Esophagus (tissue), 2 donors: ENCODE data around the gene USO1. TPM values are rescaled to one million over a fixed set of nuclear protein-coding genes. Genes with fewer than 3 reads are reported as not detected.
"Not testable (repeated sequence)": the region's sequence is repeated elsewhere in the genome, so short reads cannot be mapped to it uniquely, and the experiment has no call there.

Experiments used
- H3K27ac ChIP-seq, 2 donors: one replicate each; pipeline ENCODE4 v1.5.1; 2013; ENCODE audit warnings: low read depth in 2 of 2, mild to moderate bottlenecking in 2 of 2, inconsistent platforms in 1 of 2, low read length in 1 of 2, moderate library complexity in 1 of 2
- H3K27me3 ChIP-seq, 2 donors: one replicate each; pipeline ENCODE4 v1.6.1; 2013; ENCODE audit warnings: low read length in 2 of 2, control low read depth in 1 of 2, mild to moderate bottlenecking in 1 of 2; ENCODE audit not compliant: insufficient read depth in 2 of 2, control insufficient read depth in 1 of 2
- H3K36me3 ChIP-seq, 2 donors: one replicate each; pipeline ENCODE4 v1.6.1; 2013; ENCODE audit warnings: low read length in 1 of 2; ENCODE audit not compliant: control insufficient read depth in 2 of 2, insufficient read depth in 2 of 2
- H3K4me1 ChIP-seq, 2 donors: one replicate each; pipeline ENCODE4 v1.6.1; 2013; ENCODE audit warnings: low read length in 1 of 2; ENCODE audit not compliant: control insufficient read depth in 2 of 2, insufficient read depth in 2 of 2
- H3K4me3 ChIP-seq, 2 donors: one replicate each; pipeline ENCODE4 v1.5.1; 2013; ENCODE audit warnings: low read length in 2 of 2, mild to moderate bottlenecking in 2 of 2, low read depth in 1 of 2, moderate library complexity in 1 of 2
- H3K9me3 ChIP-seq, 2 donors: one replicate each; pipeline ENCODE4 v1.6.1; 2013; ENCODE audit warnings: mild to moderate bottlenecking in 2 of 2, low read depth in 1 of 2, low read length in 1 of 2, moderate library complexity in 1 of 2; ENCODE audit not compliant: control insufficient read depth in 2 of 2, insufficient read depth in 1 of 2
- WGBS, 2 donors: extraction: QIAGEN DNeasy Blood & Tissue Kit; methylation state at CpG; one replicate each; pipeline ENCODE4 v1.1.7; 2013; 5-methylcytosine and 5-hydroxymethylcytosine counted together
- polyA plus RNA-seq, 2 donors: library from polyadenylated mRNA; stranded (reverse); fragments of 200-250 nt; gene quantifications; one replicate each; pipeline ENCODE4 v1.2.3, GENCODE V29; 2013
- donor health status: healthy with polysubstance abuse.
- donor health status: Bipolar disorder and iron deficiency.

The USO1 gene
- polyA plus RNA-seq, 2 donors: 33.0 to 33.6 TPM

DNA sequence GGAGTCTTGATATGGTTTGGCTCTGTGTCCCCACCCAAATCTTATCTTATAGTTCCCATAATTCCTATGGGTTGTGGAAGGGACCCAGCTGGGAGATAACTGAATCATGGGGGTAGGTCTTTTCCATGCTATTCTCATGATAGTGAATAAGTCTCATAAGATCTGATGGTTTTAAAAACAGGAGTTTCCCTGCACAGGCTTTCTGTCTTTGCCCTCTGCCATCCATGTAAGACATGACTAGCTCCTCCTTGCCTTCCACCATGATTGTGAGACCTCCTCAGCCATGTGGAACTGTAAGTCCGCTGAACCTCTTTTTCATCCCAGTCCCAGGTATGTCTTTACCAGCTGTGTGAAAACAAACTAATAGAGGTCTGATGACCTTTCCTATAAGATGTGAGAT, 37.3 kb upstream of the USO1 start:
- H3K27ac ChIP-seq, H3K27me3 ChIP-seq, H3K9me3 ChIP-seq, H3K4me1 ChIP-seq, H3K4me3 ChIP-seq, H3K36me3 ChIP-seq: not testable (repeated sequence)
- 97 to 99% methylated on average over 1 of the region's 1 CpG for WGBS, 2 donors

DNA sequence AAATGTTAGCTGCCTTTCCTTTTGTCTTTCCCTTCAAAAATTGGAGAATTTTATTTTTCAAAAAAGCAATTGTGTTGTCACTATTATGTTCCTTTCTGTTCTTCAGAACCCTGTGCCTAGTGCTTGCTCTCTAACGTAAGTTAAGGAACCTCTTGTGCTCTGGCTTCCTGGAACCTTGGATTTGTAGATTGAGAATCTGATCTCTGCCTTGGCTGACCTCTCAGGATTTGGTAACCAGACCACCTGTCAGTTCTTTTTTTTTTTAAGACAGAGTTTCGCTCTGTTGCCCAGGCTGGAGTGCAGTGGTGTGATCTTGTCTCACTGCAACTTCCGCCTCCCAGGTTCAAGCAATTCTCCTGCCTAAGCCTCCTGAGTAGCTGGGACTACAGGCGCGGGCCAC, 32.3 kb upstream of the USO1 start:
- H3K36me3 ChIP-seq, H3K27ac ChIP-seq, H3K9me3 ChIP-seq, H3K4me3 ChIP-seq, H3K27me3 ChIP-seq, H3K4me1 ChIP-seq: not testable (repeated sequence)
- WGBS, 2 donors: 95 to 98% methylated on average over 5 of the region's 5 CpGs

DNA sequence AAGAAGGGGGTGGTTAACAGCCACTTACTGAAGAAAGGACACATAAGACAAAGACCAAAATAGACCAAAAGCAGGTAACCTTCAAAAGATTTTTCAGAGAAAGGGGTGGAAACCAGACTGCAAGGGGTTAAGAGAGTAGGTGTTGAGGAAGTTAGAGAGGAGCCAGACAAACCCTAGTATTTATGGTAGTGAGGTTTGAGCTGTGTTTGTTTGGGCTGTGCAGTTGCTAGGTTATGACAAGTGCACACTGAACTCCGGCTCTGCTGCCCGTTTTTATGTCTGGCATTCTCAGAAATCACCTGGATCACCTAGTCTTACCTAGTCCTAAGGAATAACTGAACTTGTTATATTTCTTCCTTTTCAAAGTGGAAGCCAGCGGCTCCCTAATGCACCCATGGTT, 28.3 kb upstream of the USO1 start:
- H3K4me1 ChIP-seq: no peaks in the 10 kb centered on the region
- H3K9me3 ChIP-seq: no peaks in the 10 kb centered on the region
- H3K27ac ChIP-seq: no peak overlapping the region
- WGBS, 2 donors: 22 to 27% methylated on average over 3 of the region's 3 CpGs
- no peak overlapping the region for H3K4me3 ChIP-seq
- no peaks in the 10 kb centered on the region for H3K36me3 ChIP-seq
- no peaks in the 10 kb centered on the region for H3K27me3 ChIP-seq

DNA sequence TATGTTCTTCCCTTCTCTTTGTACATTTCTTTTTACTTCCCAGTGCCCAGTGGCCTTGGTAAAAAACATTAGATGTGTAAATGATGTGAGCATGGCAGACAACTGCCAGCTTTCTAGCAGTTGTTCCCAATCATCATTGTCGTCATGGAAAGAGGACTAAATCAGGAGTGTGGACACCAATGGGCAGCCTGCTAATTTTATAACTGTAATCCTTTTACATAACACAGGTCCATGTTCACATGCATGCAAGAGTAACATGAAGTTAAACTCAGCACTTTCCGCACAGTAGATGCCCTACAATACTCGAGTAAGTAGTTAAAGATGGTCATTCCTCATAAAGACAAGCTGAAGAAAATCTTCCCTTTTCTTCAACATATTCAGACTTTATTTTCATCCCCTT, 27.8 kb upstream of the USO1 start:
- Histone ChIP-seq H3K9me3 (no peaks in the 10 kb centered on the region), H3K4me3 (no peak overlapping the region), H3K36me3 (no peaks in the 10 kb centered on the region), H3K27me3 (no peaks in the 10 kb centered on the region), H3K27ac (no peak overlapping the region), H3K4me1 (no peaks in the 10 kb centered on the region)
- 87 to 90% methylated on average over 3 of the region's 3 CpGs for whole genome bisulfite sequencing, 2 donors

DNA sequence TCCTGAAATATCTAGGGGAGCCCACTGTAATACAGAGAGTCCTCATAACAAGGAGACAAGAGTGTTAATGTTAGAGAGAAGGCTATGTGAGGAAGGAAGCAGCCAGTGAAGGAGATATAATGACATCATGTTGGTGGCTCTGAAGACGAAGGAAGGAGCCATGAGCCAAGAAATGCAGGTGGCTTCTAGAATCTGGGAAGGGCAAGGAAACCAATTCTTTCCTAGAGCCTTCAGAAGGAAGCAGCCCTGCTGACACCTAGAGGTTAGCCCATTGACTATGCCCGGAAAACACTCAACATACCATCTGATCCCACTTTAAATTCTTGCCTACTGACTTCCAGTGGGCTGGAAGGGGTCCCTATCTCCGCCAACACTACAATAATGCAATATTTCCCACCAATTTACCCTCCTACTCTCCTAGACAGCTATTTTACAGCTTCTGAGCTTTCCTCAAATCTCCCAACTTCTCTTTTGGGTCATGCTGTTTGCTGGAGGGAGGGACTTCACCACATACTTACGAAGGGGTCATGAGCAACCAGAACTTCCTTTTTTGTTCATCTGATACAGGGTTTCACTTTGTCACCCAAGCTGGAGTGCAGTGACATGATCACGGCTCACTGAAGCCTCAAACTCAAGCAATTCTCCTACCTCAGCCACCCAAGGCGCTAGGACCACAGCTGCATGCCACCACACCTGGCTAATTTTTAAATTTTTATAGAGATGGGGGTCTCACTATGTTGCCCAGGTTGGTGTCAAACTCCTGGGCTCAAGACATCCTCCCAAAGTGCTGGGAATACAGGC, 26.0 kb upstream of the USO1 start:
- no peaks in the 10 kb centered on the region for H3K9me3 ChIP-seq
- no peak overlapping the region for H3K27ac ChIP-seq
- WGBS, 2 donors: 72 to 79% methylated on average over 6 of the region's 6 CpGs
- H3K4me3 ChIP-seq: no peak overlapping the region
- no peaks in the 10 kb centered on the region for H3K27me3 ChIP-seq
- H3K36me3 ChIP-seq: no peaks in the 10 kb centered on the region
- peaks cover 0 to 4% of the 10 kb centered on the region in 2 donors for H3K4me1 ChIP-seq

DNA sequence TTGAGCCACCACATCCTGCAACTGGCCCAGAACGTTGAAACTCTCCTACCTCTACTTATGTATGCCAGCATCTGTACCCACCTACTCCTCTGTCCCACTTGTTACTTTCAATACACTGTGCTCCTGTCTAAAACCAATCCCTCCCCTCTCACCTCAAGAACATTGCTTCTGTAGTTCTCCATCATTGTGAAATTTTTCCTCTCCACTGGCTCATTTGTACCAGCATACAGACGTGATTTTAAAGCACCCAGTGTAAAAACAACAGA, 25.5 kb upstream of the USO1 start:
- no peak overlapping the region for H3K27ac ChIP-seq
- no peaks in the 10 kb centered on the region for H3K27me3 ChIP-seq
- 66 to 67% methylated on average over 2 of the region's 2 CpGs for WGBS, 2 donors

DNA sequence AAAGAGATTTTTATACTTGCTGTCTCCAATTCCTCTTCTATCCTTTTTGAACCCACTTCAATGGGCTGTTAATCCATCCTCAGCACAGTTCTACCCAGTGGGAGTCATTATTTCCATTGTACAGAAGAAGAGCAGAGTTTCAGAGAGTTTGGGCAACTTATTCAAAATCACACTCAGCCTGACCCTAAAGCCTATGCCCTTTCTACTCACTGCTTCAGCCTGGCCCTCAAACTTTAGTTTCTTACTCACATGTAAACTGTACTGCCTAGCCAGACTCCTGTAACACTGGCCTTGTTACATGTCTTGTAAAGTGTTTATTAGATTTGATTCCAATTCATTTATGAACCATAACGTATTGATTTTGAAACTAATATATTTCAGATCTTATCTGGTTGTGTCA, 25.1 kb upstream of the USO1 start:
- peaks cover 0 to 4% of the 10 kb centered on the region in 2 donors for H3K4me1 ChIP-seq
- H3K9me3 ChIP-seq: no peaks in the 10 kb centered on the region
- no peaks in the 10 kb centered on the region for H3K27me3 ChIP-seq
- no peaks in the 10 kb centered on the region for H3K36me3 ChIP-seq
- WGBS, 2 donors: 0% methylated on average over 1 of the region's 1 CpG
- H3K4me3 ChIP-seq: no peak overlapping the region
- no peak overlapping the region for H3K27ac ChIP-seq

More for the DNA sequence above, 25.5 kb upstream of the USO1 start:
- no peaks in the 10 kb centered on the region for H3K36me3 ChIP-seq
- H3K4me3 ChIP-seq: no peak overlapping the region
- H3K4me1 ChIP-seq: peaks cover 0 to 4% of the 10 kb centered on the region in 2 donors
- H3K9me3 ChIP-seq: no peaks in the 10 kb centered on the region

DNA sequence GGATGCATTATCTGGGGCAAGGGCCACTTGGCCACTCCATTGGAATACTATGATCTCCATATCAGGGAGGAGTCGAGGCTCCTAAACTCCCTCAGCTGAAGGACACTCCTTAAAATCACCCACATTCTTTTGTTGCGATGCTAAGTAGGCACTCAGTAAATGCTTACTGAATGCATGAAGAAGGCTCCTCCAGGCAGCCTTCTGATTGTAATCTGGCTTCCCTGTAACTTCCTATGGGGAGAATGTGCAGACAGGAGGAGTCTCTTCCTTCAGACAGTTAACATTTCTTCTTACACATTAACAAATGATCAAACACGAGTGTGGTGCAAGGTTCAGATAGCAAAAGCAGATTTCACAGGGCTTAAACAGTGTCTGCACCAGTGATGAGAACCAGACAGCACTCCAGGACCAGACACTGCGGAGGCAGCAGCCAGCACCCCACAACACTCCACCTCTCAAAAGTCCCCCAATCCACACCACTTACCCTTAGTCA, 21.4 kb upstream of the USO1 start:
- Histone ChIP-seq H3K27ac (no peak overlapping the region), H3K4me1 (peaks cover 0 to 4% of the 10 kb centered on the region in 2 donors), H3K36me3 (no peaks in the 10 kb centered on the region), H3K4me3 (no peak overlapping the region), H3K27me3 (no peaks in the 10 kb centered on the region), H3K9me3 (no peaks in the 10 kb centered on the region)
- 73 to 84% methylated on average over 4 of the region's 4 CpGs for WGBS, 2 donors

DNA sequence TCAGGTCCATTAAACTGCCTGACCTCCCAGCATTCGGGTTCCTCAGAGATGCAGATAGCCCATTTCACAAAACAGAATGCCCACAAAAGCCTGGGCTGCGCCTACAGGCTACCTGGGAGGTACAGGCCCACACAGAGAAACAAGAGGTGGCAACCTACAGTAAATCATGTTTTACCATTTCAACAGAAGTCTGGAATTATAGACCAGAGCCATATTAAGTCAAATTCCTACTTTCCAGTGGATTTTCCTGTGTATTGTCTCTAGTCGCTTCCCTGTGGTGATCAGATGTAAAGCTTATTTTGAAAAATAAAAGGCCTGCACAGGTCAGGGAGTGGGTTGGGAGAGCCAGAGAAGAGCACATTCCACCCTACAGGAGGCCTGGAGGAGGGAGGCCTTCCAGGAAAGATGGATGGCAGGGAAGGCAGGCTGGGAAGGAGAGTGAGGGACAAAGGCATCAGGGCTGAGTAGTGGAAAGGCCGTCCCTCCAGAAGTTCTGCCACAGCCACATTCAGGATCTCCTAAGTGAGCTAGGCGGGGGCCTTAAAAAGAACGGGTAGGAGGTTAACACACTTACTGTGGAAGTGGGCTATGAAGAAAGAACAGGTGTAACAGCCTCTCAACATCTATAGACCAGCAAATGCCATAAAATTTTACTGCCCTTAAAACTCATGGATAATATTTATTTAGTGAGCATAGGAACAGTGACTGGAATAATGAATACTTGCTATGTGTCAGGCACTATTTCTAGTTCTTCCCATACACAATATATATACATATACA, 19.0 kb upstream of the USO1 start:
- Histone ChIP-seq H3K4me1 (peaks cover 0 to 4% of the 10 kb centered on the region in 2 donors), H3K9me3 (no peaks in the 10 kb centered on the region), H3K27me3 (no peaks in the 10 kb centered on the region), H3K27ac (no peak overlapping the region), H3K4me3 (no peak overlapping the region), H3K36me3 (no peaks in the 10 kb centered on the region)
- WGBS, 2 donors: 93 to 95% methylated on average over 6 of the region's 6 CpGs
